Activated CD4-positive, alpha-beta T cell treated with anti-CD3 and anti-CD28 coated beads, Interleukin-2, Interleukin-6, amounts not matched to agents 100 ng/mL and 50 ng/mL, durations not matched to agents 16 hours and 8 hours (primary cell): ENCODE data around the gene ANKLE1.
"Not testable (repeated sequence)": the region's sequence is repeated elsewhere in the genome, so short reads cannot be mapped to it uniquely, and the experiment has no call there.

Experiments used
- DNase-seq: peaks from one replicate; pipeline ENCODE4 v3.0.0-alpha.2; 2020

Gene ANKLE1

GRCh38 chr19:17285415-17286135, 3.9 kb downstream of the ANKLE1 start:
- DNase-seq = no peak

DNA sequence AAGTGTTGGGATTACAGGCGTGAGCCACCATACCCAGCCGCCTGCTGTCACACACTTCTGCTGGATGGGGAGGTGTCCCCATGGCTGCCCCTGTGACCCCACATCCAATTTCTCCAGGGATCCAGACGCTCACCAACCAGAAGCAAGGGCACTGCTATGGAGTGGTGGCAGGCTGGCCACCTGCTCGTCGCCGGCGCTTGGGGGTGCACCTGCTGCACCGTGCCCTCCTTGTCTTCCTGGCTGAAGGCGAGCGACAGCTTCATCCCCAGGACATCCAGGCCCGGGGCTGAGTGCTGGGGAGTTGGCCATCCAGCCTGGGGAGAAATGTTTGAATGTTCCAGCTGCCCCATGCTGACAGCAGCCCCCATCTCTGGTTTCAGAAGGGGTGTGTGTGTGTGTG, 4.6 kb downstream of the ANKLE1 start:
- DNase-seq = no peak

- no peak for DNase-seq
Measured at GRCh38 chr19:17286752-17287151, 5.1 kb downstream of the ANKLE1 start.

DNA sequence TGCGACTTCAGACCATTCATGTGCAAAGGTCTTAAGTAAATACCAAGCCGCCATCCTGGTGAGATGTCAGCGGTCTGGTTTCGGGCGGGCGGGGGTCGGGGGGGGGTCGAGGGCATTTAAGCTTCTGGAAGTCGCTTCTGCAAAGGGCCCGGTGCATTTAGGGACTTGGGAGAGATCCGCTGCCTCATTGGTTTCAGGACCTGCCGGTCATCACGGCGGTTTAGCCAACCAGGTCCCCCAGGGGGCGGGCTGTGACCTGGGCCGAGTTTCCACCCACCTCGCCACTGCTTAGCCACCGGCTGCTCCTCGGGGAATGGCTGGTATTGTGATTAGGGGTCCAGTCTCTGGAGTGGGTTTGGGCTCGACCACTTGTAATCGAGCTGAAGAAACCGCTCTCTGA, 7.8 kb downstream of the ANKLE1 start:
- peak; percentile 72 for DNase-seq

GRCh38 chr19:17292301-17293074, 10.8 kb downstream of the ANKLE1 start:
- DNase-seq = peak; percentile 88

DNA sequence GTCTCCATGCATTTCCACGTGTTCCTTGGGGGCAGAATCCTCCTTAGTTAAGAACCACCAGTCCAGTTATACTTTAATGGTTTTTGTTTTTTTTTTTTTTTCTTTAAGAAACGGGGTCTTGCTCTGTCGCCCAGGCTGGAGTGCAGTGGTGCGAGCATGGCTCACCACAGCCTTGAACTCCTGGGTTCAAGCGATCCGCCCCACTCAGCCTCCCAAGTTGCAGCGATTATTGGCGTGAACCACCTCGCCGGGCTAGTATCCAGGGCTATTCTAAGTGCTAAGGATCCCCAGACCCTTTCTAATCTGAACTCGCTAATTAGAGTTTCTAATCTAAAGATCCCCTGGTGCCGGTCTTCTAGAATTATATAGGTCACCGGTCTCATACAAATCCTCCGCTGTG, 11.9 kb downstream of the ANKLE1 start:
- DNase-seq = no peak

DNA sequence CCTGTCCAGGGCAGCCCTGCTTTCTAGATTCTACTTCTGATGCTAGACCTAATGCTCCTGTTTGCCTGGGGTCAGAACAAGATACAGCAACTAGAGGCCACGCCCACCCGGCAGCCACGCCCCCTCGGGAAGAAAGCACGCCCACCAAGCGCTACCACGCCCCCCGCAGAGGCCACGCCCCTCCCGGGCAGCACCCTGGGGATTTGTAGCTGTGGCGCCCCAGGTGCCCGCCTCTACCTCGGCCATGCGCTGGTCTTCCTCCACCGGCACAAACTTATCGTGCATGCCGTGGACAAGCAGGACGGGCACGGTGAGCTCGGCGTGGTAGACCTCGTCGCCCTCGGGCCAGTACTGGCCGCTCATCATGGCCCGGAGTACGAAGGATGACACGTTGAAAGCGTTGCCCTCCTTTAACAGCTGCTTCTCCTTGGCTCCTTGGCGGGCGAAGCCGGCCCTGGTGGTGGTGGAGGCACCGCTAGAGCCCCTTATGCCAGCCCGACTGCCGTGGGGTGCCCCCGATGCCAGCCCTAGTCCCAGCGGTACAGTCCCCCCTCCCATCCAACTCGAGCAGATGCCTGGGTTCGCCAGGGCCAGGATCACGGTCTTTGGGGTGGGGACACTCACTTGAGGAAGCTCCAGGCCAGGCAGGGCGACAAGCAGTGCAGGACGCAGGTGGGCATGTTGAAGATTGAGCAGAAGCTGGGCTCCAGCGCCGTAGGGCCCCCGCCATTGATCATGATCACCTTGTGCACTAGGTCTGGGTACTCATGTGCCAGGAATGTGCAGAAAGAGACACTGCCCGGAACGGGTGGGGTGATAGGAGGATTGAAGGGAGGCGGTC, 12.6 kb downstream of the ANKLE1 start:
- DNase-seq = peak; percentile 76

DNA sequence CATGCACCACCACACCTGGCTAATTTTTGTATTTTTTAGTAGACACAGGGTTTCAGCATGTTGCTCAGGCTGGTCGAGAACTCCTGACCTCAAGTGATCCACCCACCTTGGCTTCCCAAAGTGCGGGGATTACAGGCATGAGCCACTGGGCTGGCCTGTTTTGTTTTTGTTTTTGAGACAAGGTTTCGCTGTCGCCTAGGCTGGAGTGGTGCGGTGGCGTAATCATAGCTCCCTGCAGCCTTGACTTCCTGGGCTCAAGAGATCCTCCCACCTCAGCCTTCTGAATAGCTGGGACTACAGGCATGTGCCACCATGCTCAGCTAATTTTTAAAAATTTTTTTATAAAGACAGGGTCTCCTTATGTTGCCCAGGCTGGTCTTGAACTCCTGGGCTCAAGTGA, 13.8 kb downstream of the ANKLE1 start:
- not testable (repeated sequence) for DNase-seq

- DNase-seq = peak; percentile 35
Measured at GRCh38 chr19:17296273-17296672, 14.6 kb downstream of the ANKLE1 start.

GRCh38 chr19:17296976-17297375, 15.3 kb downstream of the ANKLE1 start:
- no peak for DNase-seq

DNA sequence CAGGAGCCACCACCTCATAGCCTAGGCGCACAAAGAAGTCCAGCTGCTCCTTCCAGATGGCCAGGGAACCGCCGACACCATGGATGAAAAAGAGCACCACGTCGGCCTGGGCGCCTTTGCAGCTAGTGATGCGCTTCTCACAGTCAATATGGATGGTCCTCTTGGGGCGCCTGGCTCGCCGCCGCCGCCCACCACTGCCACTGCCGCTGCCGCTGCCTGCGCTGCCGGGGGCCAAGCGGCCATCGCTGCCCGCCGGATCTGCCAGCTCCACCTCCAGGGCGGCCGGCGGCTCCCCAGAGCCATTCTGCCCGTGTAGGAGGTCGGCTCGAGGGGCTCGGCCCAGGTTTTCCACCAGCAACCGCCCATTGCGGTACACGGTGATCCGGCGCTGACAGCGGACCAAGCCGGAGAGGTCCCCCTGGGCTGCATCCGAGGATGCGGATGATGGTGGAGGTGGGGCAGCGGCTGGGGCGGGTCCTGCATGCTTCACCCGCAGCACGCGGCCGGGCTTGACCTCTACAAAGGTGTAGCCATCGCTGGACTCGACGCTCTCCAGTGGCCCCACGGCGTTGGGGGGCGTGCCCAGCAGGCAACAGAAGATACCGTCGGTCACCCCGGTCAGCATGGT, 19.4 kb downstream of the ANKLE1 start:
- no peak for DNase-seq

DNA sequence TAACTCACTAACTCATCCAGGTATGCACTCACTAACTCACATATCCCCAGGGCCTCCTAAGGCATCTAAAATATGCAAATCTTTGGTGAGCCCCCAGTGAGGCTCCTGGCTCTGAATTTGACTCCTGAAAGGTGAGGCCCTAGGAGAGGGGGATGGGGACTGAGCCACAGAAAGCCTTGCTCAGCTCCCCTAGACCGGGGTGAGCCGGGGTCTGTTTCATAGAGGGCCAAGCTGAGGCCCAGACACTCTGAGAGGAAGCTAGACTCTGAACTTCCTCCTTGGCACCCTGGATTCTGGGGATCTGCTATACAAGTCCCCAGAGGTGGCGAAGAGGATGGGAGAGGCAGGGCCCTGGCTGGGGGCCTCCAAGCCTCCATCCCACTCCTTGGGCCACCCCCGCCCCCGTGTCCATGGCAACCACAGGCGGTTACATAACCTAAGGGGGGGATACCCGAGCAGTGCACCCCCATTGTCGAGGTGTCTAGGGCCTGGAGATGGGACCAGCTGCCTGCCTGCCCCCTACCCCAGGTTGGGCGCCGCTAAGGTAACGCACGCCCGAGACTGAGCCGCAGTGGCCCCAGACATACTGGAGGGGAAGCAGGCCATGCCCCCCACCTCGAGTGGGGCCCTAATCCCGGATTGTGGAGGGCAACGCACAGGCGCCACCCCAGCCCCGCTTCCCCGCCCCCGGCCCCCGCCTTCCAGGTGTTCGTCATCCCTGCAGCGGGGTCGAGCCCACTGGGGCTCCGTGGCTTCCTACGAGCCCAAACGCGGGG, 20.9 kb downstream of the ANKLE1 start:
- no peak for DNase-seq

GRCh38 chr19:17303167-17303939, 21.7 kb downstream of the ANKLE1 start, which contains the start of gene ABHD8:
Gene ABHD8, minus strand, starts transcription at chr19:17303425. Its CDS starts 1,809 bp downstream, at chr19:17301616.
- peak; percentile 96 for DNase-seq

DNA sequence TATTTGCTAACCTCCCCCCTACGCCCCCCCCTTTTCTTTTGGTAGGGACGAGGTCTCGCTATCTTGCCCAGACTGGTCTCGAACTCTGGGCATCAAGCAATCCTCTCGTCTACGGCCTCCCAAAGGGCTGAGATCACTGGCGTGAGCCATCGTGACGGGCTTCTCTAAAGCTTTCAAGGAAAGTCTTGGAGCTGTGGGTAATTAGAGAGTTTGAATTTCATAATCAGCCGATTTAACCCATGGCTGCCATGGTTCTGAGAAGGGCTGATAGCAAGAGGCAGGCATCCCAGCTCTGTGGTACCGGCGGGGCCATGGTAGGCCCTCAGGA, 22.2 kb downstream of the ANKLE1 start:
- no peak for DNase-seq

DNA sequence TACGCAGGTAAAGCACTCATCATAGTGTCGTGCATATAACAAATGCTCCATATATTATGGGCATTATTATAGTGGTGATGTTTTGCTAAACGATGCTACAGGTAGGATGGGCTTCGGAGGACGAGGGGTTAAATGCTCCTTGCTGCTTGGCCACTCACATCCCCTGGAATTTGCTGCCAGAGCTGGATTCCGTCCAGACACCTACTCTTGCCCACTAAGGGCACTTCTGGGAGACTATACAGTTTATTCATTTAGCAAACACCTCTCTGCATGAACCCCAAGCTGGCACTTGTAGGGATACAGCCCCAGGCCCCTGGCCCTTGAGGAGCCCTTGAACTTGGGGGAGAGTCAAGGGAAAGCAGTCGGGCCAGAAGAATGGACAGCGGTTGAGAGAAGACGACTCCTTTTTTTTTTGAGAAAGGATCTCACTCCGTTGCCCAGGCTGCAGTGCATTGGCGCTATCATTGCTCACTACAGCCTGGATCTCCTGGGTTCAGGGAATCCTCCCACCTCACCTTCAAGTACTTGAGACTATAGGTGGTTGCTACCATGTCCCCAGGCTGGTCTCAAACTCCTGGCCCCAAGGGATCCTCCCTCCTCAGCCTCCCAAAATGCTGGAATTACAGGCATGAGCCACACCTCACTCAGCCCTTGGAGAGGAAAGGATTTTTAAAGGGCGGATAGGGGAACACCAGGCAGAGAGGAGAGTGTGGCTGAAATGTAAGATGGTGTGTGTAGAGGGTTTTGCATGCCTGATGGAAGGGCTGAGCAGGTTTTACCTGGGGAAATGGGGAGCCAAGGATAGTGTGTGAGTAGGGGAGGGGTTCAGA, 22.9 kb downstream of the ANKLE1 start:
- no peak for DNase-seq

- DNase-seq = no peak
Measured at GRCh38 chr19:17305216-17305516, 23.5 kb downstream of the ANKLE1 start.

GRCh38 chr19:17305517-17306284, 24.0 kb downstream of the ANKLE1 start, which contains the start of gene MRPL34:
Gene MRPL34, plus strand, starts transcription at chr19:17305872. Its CDS starts 21 bp downstream, at chr19:17305893.
- DNase-seq = peak; percentile 99

- no peak for DNase-seq
Measured at GRCh38 chr19:17306285-17306714, 24.6 kb downstream of the ANKLE1 start.

GRCh38 chr19:17307876-17308377, 26.2 kb downstream of the ANKLE1 start:
- DNase-seq = no peak
